ENCODE data around the gene CEBPE.

CEBPE gene

GRCh38 chr14:23069413-23069806, 49.6 kb downstream of the CEBPE start:
- Histone ChIP-seq H3K4me3 (ENCODE audit: low read length) (peak overlapping the region; percentile 21), H2AFZ (ENCODE audit: low read depth, low read length) (no peak overlapping the region), H3K36me3 (ENCODE audit: insufficient read depth, low read length) (peaks cover 55% of the 10 kb centered on the region), H3K9me3 (ENCODE audit: low read length) (no peaks in the 10 kb centered on the region), H3K4me1 (ENCODE audit: insufficient read depth, low read length) (peaks cover 35% of the 10 kb centered on the region), H3K27me3 (ENCODE audit: insufficient read depth, low read length) (no peaks in the 10 kb centered on the region)

GRCh38 chr14:23068789-23069412, 50.2 kb downstream of the CEBPE start:
- Histone ChIP-seq H3K36me3 (ENCODE audit: insufficient read depth, low read length) (peaks cover 59% of the 10 kb centered on the region), H3K4me3 (ENCODE audit: low read length) (peak overlapping the region; percentile 28)

GRCh38 chr14:23067847-23068788, 50.9 kb downstream of the CEBPE start:
- no peak overlapping the region for H2AFZ ChIP-seq (ENCODE audit: low read depth, low read length)
- H3K27me3 ChIP-seq (ENCODE audit: insufficient read depth, low read length), result no peaks in the 10 kb centered on the region
- H3K9me3 ChIP-seq (ENCODE audit: low read length), result no peaks in the 10 kb centered on the region
- H3K4me3 ChIP-seq (ENCODE audit: low read length), result peak overlapping the region; percentile 28
- H3K36me3 ChIP-seq (ENCODE audit: insufficient read depth, low read length), result peaks cover 67% of the 10 kb centered on the region
- peaks cover 35% of the 10 kb centered on the region for H3K4me1 ChIP-seq (ENCODE audit: insufficient read depth, low read length)

More at GRCh38 chr14:23068789-23069412, 50.2 kb downstream of the CEBPE start:
- Histone ChIP-seq H2AFZ (ENCODE audit: low read depth, low read length) (no peak overlapping the region), H3K9me3 (ENCODE audit: low read length) (no peaks in the 10 kb centered on the region), H3K4me1 (ENCODE audit: insufficient read depth, low read length) (peaks cover 35% of the 10 kb centered on the region), H3K27me3 (ENCODE audit: insufficient read depth, low read length) (no peaks in the 10 kb centered on the region)

All from neuron (in vitro differentiated cells).